GM19395 (cell line): ENCODE data around the gene AGFG2.
"Not testable (repeated sequence)": the region's sequence is repeated elsewhere in the genome, so short reads cannot be mapped to it uniquely, and the experiment has no call there.

Experiments
- ATAC-seq: cut with Tn5 transposase; IDR thresholded peaks from one replicate; pipeline ENCODE4 v1.9.1; 2021; ENCODE audit warnings: mild to moderate bottlenecking, moderate library complexity; ENCODE audit not compliant: unreplicated experiment

AGFG2 gene

DNA sequence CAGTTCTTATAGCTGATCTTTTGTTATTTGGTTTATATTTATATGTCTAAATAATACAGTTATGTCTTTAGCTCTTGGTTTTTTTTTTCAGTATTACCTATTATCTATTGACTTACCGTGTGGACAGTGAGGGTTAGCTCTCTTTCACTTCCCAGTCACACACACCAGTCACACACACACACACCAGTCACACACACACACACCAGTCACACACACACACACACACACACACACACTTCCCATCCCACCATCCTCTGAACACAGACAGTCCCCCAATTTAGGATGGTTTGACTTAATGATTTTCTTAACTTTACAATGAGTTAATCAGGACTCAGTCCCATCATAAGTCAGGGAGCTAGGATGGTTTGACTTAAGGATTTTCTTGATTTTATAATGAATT lies 18.9 kb upstream of the AGFG2 start:
- no peak for ATAC-seq

DNA sequence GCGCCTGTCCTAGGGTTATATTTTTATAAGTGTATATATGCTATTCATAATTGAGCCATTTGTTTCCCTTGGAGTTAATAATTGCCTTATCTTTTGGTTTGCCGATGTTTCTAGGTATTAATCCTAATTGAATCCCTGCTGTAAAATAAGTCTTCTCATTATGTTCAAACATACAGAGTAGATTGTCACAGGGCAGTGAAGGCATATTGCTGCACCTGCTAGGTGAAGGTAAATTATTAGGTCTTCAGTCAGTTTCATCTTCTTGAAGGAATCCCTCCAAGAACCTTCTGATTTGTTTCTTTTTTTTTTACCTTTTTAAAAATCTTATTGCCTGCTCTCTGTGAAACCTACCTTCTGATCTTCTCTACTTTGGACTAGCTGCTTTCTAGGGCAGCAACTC lies 17.9 kb upstream of the AGFG2 start:
- no peak for ATAC-seq

- ATAC-seq: not testable (repeated sequence)
Measured at GRCh38 chr7:100521909-100522593, 17.0 kb upstream of the AGFG2 start.

DNA sequence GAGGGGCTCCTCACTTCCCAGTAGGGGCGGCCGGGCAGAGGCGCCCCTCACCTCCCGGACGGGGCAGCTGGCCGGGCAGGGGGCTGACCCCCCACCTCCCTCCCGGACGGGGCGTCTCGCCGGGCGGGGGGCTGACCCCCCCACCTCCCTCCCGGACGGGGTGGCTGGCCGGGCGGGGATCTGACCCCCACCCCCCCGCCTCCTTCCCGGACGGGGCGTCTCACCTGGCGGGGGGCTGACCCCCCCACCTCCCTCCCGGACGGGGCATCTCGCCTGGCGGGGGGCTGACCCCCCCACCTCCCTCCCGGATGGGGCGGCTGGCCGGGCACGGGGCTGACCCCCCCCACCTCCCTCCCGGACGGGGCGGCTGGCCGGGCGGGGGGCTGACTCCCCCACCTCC lies 15.8 kb upstream of the AGFG2 start:
- not testable (repeated sequence) for ATAC-seq

- ATAC-seq: not testable (repeated sequence)
Measured at GRCh38 chr7:100528108-100528866, 10.7 kb upstream of the AGFG2 start.

DNA sequence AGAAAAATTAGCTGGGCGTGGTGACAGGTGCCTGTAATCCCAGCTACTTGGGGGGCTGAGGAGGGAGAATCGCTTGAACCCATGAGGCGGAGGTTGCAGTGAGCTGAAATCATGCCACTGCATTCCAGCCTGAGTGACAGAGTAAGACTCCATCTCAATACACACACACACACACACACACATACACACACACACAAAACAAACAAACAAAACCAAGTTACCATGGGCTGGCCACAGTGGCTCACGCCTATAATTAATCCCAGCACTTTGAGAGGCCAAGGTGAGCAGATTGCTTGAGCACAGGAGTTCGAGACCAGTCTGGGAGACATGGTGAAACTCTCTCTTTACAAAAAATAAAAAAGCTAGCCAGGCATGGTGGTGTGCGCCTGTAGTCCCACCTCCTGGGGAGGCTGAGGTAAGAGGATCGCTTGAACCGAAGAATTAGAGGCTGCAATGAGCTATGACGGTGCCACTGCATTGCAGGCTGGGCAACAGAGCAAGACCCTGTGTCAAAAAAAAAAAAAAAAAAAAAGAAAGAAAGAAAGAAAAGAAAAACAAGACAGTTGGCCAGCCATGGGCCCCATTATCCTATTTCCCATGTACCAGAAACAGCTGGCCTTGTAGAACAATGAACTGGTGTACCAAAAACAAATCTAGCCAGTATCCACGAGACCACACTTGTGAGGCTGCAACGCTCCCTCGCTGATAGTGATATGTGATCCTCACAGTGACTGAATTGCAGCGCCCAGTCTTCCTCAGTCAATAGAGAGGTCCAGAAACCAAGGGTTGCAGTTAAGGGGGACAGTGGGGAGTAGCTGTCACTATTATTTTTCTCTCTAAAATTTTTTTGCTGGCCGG lies 6.6 kb upstream of the AGFG2 start:
- no peak for ATAC-seq

GRCh38 chr7:100535982-100536381 lies 3.0 kb upstream of the AGFG2 start:
- ATAC-seq: not testable (repeated sequence)

- not testable (repeated sequence) for ATAC-seq
Measured at GRCh38 chr7:100536695-100537094, 2.3 kb upstream of the AGFG2 start.

DNA sequence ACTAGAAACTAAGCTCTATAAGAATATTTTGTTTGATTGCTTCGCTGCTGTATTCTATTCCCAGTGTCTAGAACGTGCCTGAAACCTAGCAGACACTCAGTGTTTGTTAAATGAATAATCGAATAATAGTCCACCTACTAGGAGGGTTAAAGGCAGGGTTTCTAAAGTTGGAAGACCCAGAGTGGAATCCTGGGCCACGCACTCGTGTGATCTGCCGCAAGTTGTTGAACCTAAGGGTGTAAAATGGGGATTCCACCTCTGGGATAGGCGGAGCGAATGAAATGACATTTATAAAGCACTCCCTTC lies 702 bp upstream of the AGFG2 start:
- no peak for ATAC-seq

DNA sequence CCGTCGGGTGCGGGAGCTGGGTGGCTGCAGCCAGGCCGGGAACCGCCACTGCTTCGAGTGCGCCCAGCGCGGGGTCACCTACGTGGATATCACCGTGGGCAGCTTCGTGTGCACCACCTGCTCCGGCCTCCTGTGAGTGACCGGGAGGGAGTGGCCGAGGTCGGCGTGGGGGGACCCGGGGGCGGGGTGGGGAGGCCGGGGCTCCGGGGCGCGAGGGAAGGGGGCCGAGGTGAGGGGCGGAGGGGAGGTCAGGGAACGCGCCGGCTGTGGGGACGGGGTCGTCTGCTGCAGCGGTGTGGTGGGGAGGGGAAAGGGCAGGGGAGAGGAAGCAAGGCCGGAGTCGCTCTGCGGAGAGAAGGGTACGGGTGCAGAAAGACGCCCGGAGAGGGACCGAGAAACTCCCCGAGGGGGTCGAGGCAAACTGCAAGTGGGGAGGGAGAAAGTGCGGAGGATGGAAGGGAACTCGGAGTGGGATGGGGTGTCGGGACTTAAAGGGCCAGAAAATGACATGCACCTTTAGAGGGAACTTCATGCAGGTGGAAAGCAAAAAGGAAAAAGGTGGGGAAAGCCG lies 518 bp downstream of the AGFG2 start:
- no peak for ATAC-seq

- ATAC-seq: no peak
Measured at GRCh38 chr7:100540073-100540723, 1.2 kb downstream of the AGFG2 start.

- ATAC-seq: not testable (repeated sequence)
Measured at GRCh38 chr7:100541309-100541708, 2.3 kb downstream of the AGFG2 start.

- ATAC-seq: no peak
Measured at GRCh38 chr7:100543586-100543985, 4.6 kb downstream of the AGFG2 start.

GRCh38 chr7:100544386-100544785 lies 5.4 kb downstream of the AGFG2 start:
- no peak for ATAC-seq

DNA sequence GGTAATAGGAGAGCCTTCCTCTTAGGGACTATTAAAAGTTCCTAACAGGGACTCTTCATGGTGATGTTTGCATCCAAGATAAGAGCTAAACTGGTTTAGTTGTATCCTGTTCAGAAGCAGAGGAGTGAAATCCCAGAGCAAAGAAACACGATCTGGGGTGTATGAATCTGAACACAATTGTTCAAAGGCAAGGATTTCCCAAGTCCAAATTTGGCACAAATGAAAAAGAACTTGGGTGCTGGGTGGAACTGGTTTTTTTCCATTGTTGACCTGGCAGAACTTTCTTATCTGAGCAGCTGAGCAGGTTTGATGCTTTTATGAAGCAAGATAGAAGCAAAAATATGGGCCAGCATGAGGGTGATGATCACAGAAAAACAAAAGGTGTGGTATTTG lies 6.0 kb downstream of the AGFG2 start:
- no peak for ATAC-seq

- ATAC-seq: peak; percentile 53
Measured at GRCh38 chr7:100545360-100546128, 6.5 kb downstream of the AGFG2 start.

GRCh38 chr7:100546129-100546925 lies 7.3 kb downstream of the AGFG2 start:
- peak; percentile 42 for ATAC-seq

GRCh38 chr7:100546926-100547800 lies 8.2 kb downstream of the AGFG2 start:
- no peak for ATAC-seq
